ENCODE results near the gene CEP41.

DNA sequence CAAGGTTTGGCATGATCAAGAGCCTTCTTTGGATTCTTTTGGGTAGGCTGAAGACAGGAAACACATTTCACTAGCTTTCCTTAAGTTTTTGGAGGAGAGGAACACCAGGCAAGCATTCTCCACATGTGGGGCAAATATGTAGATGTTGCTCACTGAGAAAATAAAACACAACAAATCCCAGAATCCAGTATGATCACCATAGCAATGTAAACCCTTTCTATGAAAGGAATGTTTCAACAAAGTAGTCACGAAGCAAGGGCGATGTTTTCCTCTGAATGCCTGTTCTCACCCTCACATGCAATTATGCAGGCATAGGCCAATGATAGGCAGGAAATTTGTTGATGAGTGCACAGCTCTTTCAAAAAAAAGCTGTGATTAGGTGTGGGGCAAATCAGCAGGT, 20.5 kb upstream of the CEP41 start:
- TF ChIP-seq, protein P1, sequence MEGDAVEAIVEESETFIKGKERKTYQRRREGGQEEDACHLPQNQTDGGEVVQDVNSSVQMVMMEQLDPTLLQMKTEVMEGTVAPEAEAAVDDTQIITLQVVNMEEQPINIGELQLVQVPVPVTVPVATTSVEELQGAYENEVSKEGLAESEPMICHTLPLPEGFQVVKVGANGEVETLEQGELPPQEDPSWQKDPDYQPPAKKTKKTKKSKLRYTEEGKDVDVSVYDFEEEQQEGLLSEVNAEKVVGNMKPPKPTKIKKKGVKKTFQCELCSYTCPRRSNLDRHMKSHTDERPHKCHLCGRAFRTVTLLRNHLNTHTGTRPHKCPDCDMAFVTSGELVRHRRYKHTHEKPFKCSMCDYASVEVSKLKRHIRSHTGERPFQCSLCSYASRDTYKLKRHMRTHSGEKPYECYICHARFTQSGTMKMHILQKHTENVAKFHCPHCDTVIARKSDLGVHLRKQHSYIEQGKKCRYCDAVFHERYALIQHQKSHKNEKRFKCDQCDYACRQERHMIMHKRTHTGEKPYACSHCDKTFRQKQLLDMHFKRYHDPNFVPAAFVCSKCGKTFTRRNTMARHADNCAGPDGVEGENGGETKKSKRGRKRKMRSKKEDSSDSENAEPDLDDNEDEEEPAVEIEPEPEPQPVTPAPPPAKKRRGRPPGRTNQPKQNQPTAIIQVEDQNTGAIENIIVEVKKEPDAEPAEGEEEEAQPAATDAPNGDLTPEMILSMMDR (IDR thresholded peaks at IDR 0.05): no peak
- no peak for TF ChIP-seq POLR2A (IDR thresholded peaks at IDR 0.05)
